ENCODE measurements around the gene ABCA4. TPM values are rescaled to one million over a fixed set of nuclear protein-coding genes. Genes with fewer than 3 reads are reported as not detected.

ABCA4 gene
- total RNA-seq, 1 donor from 2014 or later, result 2.1 TPM

DNA sequence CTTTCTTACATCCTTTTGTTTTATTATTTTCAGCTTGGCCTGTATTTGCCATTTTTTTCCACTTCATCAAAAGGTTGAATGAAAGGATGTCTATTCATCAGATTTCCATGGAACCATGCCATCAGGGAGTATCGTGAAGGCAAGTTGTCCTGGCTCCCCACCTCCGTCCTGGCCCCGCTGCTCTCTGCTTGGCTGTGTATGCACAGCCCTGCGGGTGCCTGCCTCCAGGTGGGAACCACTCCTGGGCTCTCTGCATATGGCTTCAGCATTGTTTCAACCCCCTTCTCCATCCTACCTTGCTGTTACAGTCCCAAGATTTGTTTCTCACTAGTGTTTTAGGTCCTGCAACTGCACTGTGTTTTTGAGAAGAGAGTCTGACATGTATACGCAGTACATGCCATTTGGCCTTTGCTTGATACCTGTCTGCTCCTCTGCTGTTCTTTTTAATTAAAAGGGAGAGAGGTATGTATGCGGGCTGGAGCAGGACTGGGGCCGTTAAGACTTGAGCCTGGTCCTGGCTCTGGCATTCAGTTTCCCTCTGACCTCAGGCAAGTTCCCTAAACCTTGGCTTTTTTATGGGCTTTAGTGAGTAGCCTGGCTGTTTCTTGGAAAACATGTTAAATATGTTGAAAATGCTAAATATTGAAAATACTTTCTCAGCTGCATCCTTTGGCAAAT, 141.8 kb downstream of the ABCA4 start:
- H3K9me3 ChIP-seq (ENCODE audit: control insufficient read depth in 3 of 3, low read length in 3 of 3), result no peaks in the 10 kb centered on the region
- no peaks in the 10 kb centered on the region for H3K27me3 ChIP-seq (ENCODE audit: control insufficient read depth in 3 of 3, insufficient read depth in 3 of 3, low read length in 3 of 3)
- no peak overlapping the region for H3K9ac ChIP-seq (ENCODE audit: low read depth in 1 of 3, low read length in 3 of 3)
- no peaks in the 10 kb centered on the region for H3K36me3 ChIP-seq (ENCODE audit: control insufficient read depth in 3 of 3, insufficient read depth in 3 of 3, low read length in 3 of 3)
- peak overlapping the region; percentile 61 for H3K27ac ChIP-seq (ENCODE audit: low read depth, low read length)
- H3K4me1 ChIP-seq (ENCODE audit: control insufficient read depth in 3 of 3, insufficient read depth in 3 of 3, low read length in 3 of 3), result peaks cover 7 to 22% (median 21%) of the 10 kb centered on the region in 3 donors
- H3K4me3 ChIP-seq (ENCODE audit: low read length in 3 of 3), result no peak overlapping the region

DNA sequence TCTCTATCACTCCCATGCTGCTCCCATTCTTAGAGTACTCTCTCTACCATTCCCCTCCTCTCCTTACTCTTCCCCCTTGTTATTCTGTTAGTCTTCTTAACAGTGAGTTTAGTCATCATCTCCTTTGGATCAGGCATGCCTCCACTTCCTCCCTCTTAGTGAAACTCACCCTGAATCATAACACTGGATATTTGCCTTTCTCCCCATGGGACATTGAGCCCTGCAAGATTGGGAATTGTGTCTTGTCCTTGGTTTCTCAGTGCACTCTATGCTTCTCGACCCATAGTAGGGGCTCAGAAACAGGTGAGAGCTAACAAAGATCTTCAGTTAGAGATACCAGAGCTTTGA, 143.4 kb downstream of the ABCA4 start:
- no peaks in the 10 kb centered on the region for H3K36me3 ChIP-seq (ENCODE audit: control insufficient read depth in 3 of 3, insufficient read depth in 3 of 3, low read length in 3 of 3)
- H3K27me3 ChIP-seq (ENCODE audit: control insufficient read depth in 3 of 3, insufficient read depth in 3 of 3, low read length in 3 of 3), result no peaks in the 10 kb centered on the region
- H3K9ac ChIP-seq (ENCODE audit: low read depth in 1 of 3, low read length in 3 of 3), result no peak overlapping the region
- H3K4me1 ChIP-seq (ENCODE audit: control insufficient read depth in 3 of 3, insufficient read depth in 3 of 3, low read length in 3 of 3), result peaks cover 7 to 22% (median 21%) of the 10 kb centered on the region in 3 donors
- H3K4me3 ChIP-seq (ENCODE audit: low read length in 3 of 3), result no peak overlapping the region
- H3K9me3 ChIP-seq (ENCODE audit: control insufficient read depth in 3 of 3, low read length in 3 of 3), result no peaks in the 10 kb centered on the region
- H3K27ac ChIP-seq (ENCODE audit: low read depth, low read length), result no peak overlapping the region

DNA sequence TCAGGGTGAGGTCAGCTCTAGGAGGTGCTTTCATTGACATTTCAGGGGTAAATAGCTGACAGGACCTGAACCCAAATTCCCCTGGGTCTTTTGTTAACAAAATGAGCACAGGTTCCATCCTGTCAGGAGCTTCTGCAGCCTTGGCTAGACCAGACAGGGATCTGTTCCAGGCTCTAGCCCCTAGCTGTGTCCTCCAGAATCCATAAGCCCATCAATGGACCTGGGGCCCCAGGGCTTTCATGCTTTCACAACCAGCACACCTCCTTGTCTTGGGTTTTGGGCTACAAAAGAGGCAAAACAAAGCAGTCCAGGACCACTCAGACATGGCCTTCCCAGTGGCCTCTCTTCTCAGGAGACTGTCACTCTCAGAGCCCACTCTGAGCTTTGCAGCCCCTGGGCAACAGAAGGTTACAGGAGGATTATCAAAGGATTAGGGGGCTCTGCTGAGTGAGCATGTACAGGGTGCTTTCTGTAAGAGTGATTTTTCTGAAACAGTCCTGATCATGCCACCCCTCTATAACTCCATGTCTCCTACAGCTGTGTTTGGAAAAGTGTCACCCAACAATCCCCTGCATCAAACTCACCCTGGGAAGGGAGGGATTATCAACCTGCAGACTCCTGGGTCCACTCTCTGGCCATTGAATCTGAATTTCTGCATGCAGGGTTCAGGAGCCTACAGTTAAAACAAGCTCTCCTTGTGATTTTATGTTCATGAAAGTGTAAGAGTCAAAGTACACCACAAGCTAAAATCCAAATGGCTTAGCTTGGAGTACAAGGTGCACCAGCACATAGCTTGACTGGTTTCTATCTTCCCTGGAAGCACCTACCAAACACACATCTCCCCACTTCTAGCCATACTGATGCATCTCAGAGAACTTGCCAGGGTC, 144.0 kb downstream of the ABCA4 start:
- no peaks in the 10 kb centered on the region for H3K36me3 ChIP-seq (ENCODE audit: control insufficient read depth in 3 of 3, insufficient read depth in 3 of 3, low read length in 3 of 3)
- H3K4me3 ChIP-seq (ENCODE audit: low read length in 3 of 3), result no peak overlapping the region
- H3K9ac ChIP-seq (ENCODE audit: low read depth in 1 of 3, low read length in 3 of 3), result no peak overlapping the region
- no peaks in the 10 kb centered on the region for H3K9me3 ChIP-seq (ENCODE audit: control insufficient read depth in 3 of 3, low read length in 3 of 3)
- no peak overlapping the region for H3K27ac ChIP-seq (ENCODE audit: low read depth, low read length)
- peaks cover 7 to 28% (median 21%) of the 10 kb centered on the region in 3 donors for H3K4me1 ChIP-seq (ENCODE audit: control insufficient read depth in 3 of 3, insufficient read depth in 3 of 3, low read length in 3 of 3)
- no peaks in the 10 kb centered on the region for H3K27me3 ChIP-seq (ENCODE audit: control insufficient read depth in 3 of 3, insufficient read depth in 3 of 3, low read length in 3 of 3)

DNA sequence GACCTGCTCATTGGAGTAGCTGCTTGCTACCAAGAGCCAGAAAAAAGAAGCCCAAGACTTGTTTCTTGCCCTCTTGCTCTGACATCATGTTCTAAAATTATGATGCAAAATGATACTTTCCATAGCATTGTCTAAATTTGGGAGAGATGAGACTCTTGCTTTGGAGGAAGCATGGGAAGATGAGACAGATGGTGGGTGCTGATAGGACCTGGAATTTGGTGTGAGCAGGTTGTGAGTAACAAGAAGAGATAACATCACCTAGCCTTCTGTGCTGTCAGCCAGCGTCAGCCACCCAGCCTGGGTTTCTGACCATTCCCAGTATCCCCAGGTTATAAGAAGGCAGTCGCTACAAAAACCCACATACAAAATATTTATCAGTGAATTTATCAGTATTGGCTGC, 144.7 kb downstream of the ABCA4 start:
- Histone ChIP-seq H3K9me3 (ENCODE audit: control insufficient read depth in 3 of 3, low read length in 3 of 3) (no peaks in the 10 kb centered on the region), H3K27ac (ENCODE audit: low read depth, low read length) (no peak overlapping the region), H3K36me3 (ENCODE audit: control insufficient read depth in 3 of 3, insufficient read depth in 3 of 3, low read length in 3 of 3) (no peaks in the 10 kb centered on the region), H3K4me1 (ENCODE audit: control insufficient read depth in 3 of 3, insufficient read depth in 3 of 3, low read length in 3 of 3) (peaks cover 7 to 30% (median 21%) of the 10 kb centered on the region in 3 donors), H3K9ac (ENCODE audit: low read depth in 1 of 3, low read length in 3 of 3) (no peak overlapping the region), H3K4me3 (ENCODE audit: low read length in 3 of 3) (no peak overlapping the region), H3K27me3 (ENCODE audit: control insufficient read depth in 3 of 3, insufficient read depth in 3 of 3, low read length in 3 of 3) (no peaks in the 10 kb centered on the region)

DNA sequence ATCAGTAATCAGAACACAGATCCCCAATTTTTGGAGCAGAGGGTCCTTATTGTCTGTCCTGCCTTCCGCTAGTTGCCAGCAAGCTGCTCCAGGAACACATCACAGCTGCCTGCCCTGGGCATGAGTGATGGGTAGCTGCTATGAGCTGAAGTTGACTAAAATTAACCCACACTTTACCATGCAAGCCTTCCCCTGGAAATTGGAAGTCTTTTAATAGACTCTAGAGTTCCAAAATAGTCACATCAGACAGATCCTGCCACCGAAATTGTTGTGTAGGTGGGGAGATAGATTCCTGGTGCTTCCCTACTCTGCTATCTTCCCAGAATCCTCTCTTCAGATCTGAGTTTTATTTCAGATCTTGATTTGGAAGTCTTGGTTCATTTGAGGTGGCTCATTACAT, 148.6 kb downstream of the ABCA4 start:
- no peaks in the 10 kb centered on the region for H3K27me3 ChIP-seq (ENCODE audit: control insufficient read depth in 3 of 3, insufficient read depth in 3 of 3, low read length in 3 of 3)
- no peaks in the 10 kb centered on the region for H3K9me3 ChIP-seq (ENCODE audit: control insufficient read depth in 3 of 3, low read length in 3 of 3)

DNA sequence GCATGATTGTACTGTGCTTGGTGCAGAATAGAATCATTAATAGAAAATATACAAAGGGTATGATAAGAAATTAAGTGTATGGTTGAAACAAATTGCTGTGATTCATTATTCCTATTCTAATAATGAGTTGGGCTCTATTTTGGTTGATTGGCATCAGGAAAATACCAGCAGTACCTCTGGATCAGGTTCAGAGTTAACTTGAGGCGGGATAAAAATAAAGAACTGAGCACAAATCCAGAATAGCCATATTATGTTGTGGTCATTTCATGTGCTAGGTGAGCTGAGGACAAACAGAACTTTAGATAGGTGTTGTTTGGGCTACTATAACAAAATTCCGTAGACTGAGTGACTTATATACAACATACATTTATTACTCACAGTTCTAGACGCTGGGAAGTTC, 151.1 kb downstream of the ABCA4 start:
- no peak overlapping the region for H3K9ac ChIP-seq (ENCODE audit: low read depth in 1 of 3, low read length in 3 of 3)
- peak overlapping the region in 1 of 3 donors; percentile 3 for H3K4me3 ChIP-seq (ENCODE audit: low read length in 3 of 3)
- peaks cover 20 to 51% (median 41%) of the 10 kb centered on the region in 3 donors for H3K4me1 ChIP-seq (ENCODE audit: control insufficient read depth in 3 of 3, insufficient read depth in 3 of 3, low read length in 3 of 3)
- H3K27me3 ChIP-seq (ENCODE audit: control insufficient read depth in 3 of 3, insufficient read depth in 3 of 3, low read length in 3 of 3), result no peaks in the 10 kb centered on the region
- H3K27ac ChIP-seq (ENCODE audit: low read depth, low read length), result peak overlapping the region; percentile 75
- no peaks in the 10 kb centered on the region for H3K36me3 ChIP-seq (ENCODE audit: control insufficient read depth in 3 of 3, insufficient read depth in 3 of 3, low read length in 3 of 3)
- H3K9me3 ChIP-seq (ENCODE audit: control insufficient read depth in 3 of 3, low read length in 3 of 3), result no peaks in the 10 kb centered on the region

More for the DNA sequence above, 148.6 kb downstream of the ABCA4 start:
- no peak overlapping the region for H3K4me3 ChIP-seq (ENCODE audit: low read length in 3 of 3)
- no peaks in the 10 kb centered on the region for H3K36me3 ChIP-seq (ENCODE audit: control insufficient read depth in 3 of 3, insufficient read depth in 3 of 3, low read length in 3 of 3)
- peaks cover 12 to 38% (median 25%) of the 10 kb centered on the region in 3 donors for H3K4me1 ChIP-seq (ENCODE audit: control insufficient read depth in 3 of 3, insufficient read depth in 3 of 3, low read length in 3 of 3)
- H3K27ac ChIP-seq (ENCODE audit: low read depth, low read length), result no peak overlapping the region
- H3K9ac ChIP-seq (ENCODE audit: low read depth in 1 of 3, low read length in 3 of 3), result peak overlapping the region in 1 of 3 donors; percentile 15

DNA sequence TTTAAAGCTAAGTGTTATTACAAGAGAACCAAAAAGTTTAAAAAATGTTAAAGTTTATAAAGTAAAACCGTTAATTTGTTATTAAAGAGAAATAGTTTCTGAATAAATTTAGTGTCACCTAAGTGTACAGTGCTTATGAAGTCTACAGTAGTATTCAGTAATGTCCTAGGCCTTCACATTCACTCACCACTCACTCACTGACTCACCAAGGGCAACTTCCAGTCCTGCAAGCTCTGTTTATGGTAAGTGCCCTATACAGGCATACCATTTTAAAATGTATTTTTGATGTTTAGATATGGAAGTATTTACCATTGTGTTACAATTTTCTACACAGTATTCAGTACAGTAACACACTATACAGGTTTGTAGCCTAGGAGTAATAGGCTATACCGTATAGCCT, 151.6 kb downstream of the ABCA4 start:
- Histone ChIP-seq H3K27ac (ENCODE audit: low read depth, low read length) (peak overlapping the region; percentile 75), H3K9me3 (ENCODE audit: control insufficient read depth in 3 of 3, low read length in 3 of 3) (no peaks in the 10 kb centered on the region), H3K9ac (ENCODE audit: low read depth in 1 of 3, low read length in 3 of 3) (no peak overlapping the region), H3K27me3 (ENCODE audit: control insufficient read depth in 3 of 3, insufficient read depth in 3 of 3, low read length in 3 of 3) (no peaks in the 10 kb centered on the region), H3K4me3 (ENCODE audit: low read length in 3 of 3) (no peak overlapping the region), H3K36me3 (ENCODE audit: control insufficient read depth in 3 of 3, insufficient read depth in 3 of 3, low read length in 3 of 3) (no peaks in the 10 kb centered on the region), H3K4me1 (ENCODE audit: control insufficient read depth in 3 of 3, insufficient read depth in 3 of 3, low read length in 3 of 3) (peaks cover 20 to 51% (median 41%) of the 10 kb centered on the region in 3 donors)

DNA sequence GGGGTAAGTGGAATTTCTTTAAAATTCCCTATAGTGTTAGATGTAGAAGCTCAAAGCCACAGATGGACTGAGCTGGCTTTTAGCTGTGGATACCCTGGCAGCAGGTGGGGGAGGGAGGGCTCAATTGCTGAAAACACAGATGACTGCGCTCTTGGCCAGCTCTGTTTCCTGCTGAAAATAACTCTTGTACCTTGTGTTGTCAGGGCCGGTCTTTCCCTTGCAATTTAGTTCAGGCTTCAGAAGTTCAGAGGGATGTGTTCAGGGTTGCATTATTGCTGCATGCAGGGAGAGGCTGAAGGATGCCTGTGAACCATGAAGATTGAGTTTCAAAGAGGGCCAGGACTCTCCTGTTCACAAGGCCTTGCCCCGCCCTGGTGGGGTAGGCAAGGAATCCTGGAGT, 153.6 kb downstream of the ABCA4 start:
- Histone ChIP-seq H3K9ac (ENCODE audit: low read depth in 1 of 3, low read length in 3 of 3) (peak overlapping the region; percentile 17 to 55 (median 34)), H3K4me3 (ENCODE audit: low read length in 3 of 3) (peak overlapping the region in 2 of 3 donors; percentile 8 to 42), H3K27ac (ENCODE audit: low read depth, low read length) (peak overlapping the region; percentile 74), H3K9me3 (ENCODE audit: control insufficient read depth in 3 of 3, low read length in 3 of 3) (no peaks in the 10 kb centered on the region), H3K4me1 (ENCODE audit: control insufficient read depth in 3 of 3, insufficient read depth in 3 of 3, low read length in 3 of 3) (peaks cover 20 to 49% (median 41%) of the 10 kb centered on the region in 3 donors), H3K27me3 (ENCODE audit: control insufficient read depth in 3 of 3, insufficient read depth in 3 of 3, low read length in 3 of 3) (no peaks in the 10 kb centered on the region), H3K36me3 (ENCODE audit: control insufficient read depth in 3 of 3, insufficient read depth in 3 of 3, low read length in 3 of 3) (no peaks in the 10 kb centered on the region)

DNA sequence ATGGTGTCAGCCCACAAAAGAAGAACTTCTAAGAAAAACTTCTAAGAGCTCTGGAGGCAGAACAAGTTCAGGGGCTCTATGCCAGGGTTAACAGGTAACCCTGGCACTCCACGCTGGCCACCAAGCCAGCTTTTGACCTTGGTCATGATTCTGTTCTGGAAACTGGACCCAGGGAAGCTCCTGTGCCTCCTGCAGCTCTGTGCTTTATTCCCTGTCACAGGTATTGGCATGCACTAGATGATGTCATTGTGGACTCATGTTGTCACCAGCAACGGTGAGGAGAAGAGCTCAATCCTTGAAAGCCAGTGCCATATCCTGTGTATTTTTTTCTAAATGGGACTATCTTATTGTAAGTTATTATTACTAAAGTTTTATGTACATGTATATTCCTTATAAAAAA, 155.1 kb downstream of the ABCA4 start:
- Histone ChIP-seq H3K27me3 (ENCODE audit: control insufficient read depth in 3 of 3, insufficient read depth in 3 of 3, low read length in 3 of 3) (no peaks in the 10 kb centered on the region), H3K4me3 (ENCODE audit: low read length in 3 of 3) (no peak overlapping the region), H3K4me1 (ENCODE audit: control insufficient read depth in 3 of 3, insufficient read depth in 3 of 3, low read length in 3 of 3) (peaks cover 20 to 44% (median 41%) of the 10 kb centered on the region in 3 donors), H3K27ac (ENCODE audit: low read depth, low read length) (no peak overlapping the region), H3K9me3 (ENCODE audit: control insufficient read depth in 3 of 3, low read length in 3 of 3) (no peaks in the 10 kb centered on the region), H3K9ac (ENCODE audit: low read depth in 1 of 3, low read length in 3 of 3) (no peak overlapping the region), H3K36me3 (ENCODE audit: control insufficient read depth in 3 of 3, insufficient read depth in 3 of 3, low read length in 3 of 3) (no peaks in the 10 kb centered on the region)

DNA sequence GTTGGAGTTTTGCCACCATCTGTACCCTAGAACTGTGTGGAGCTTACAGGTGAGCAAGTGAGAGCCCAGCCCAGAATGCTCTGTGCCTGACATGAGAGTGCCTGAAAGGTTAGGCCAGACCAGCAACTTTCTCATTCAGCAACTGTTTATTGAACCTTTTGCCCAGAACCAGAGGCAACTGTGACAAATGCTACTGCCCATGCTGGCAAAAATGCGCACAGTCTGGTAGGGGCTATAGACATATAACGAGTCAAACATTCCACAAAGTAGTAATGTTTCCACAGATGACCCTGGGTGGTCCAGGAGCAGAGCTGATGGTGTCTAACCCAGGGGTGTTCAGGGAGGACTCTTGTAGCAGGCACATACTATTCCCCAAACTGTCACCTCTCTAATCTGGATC, 155.7 kb downstream of the ABCA4 start:
- Histone ChIP-seq H3K4me3 (ENCODE audit: low read length in 3 of 3) (no peak overlapping the region), H3K36me3 (ENCODE audit: control insufficient read depth in 3 of 3, insufficient read depth in 3 of 3, low read length in 3 of 3) (no peaks in the 10 kb centered on the region), H3K9me3 (ENCODE audit: control insufficient read depth in 3 of 3, low read length in 3 of 3) (no peaks in the 10 kb centered on the region), H3K4me1 (ENCODE audit: control insufficient read depth in 3 of 3, insufficient read depth in 3 of 3, low read length in 3 of 3) (peaks cover 17 to 40% (median 37%) of the 10 kb centered on the region in 3 donors), H3K27me3 (ENCODE audit: control insufficient read depth in 3 of 3, insufficient read depth in 3 of 3, low read length in 3 of 3) (no peaks in the 10 kb centered on the region), H3K9ac (ENCODE audit: low read depth in 1 of 3, low read length in 3 of 3) (no peak overlapping the region), H3K27ac (ENCODE audit: low read depth, low read length) (no peak overlapping the region)
